Measurements from ENCODE around the gene CTNNA3.

CTNNA3 gene

GRCh38 chr10:66292922-66293321 lies 1403.1 kb downstream of the CTNNA3 start:
- no peak for DNase-seq (ENCODE audit: low spot score)

DNA sequence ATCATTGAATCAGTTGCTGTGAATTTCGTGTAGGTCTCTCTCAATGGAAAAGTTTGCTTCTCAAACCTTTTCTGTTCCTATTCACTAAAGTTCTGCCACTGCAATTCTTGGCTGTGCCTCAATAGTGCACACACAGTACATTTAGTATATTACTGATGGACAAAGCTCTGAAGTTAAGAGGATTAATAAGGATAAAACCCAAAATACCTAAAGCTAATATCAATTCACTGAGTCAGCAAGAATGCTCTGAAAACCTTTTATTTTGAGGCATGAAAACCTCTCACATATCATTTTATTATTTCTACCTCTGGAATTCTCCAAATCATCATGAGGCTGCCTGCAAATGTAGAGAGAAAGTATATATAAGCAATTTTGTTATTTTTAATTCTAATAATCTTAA lies 1403.5 kb downstream of the CTNNA3 start:
- DNase-seq (ENCODE audit: low spot score), result no peak

DNA sequence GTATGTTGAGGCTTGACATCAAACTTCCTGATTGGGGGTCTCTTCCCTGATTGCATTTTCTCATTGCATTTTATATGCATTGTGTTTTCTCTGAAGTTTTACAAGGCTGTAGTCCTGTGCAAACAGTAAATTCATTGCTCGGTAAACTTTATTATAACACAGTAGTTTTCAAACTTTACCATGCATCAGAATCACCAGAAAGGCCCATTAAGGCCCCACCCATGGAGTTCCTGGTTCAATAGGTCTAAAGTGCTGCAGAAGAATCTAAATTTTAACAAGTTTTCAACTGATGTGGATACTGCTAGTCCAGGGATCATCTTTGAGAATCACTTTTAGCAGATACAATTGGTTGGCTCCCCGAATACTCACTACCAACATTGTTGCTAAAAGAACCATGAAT lies 1404.9 kb downstream of the CTNNA3 start:
- no peak for DNase-seq (ENCODE audit: low spot score)

- DNase-seq (ENCODE audit: low spot score), result no peak
Observed at GRCh38 chr10:66284621-66285020, 1411.4 kb downstream of the CTNNA3 start.

GRCh38 chr10:66283874-66284464 lies 1412.0 kb downstream of the CTNNA3 start:
- no peak for DNase-seq (ENCODE audit: low spot score)

GRCh38 chr10:66283064-66283463 lies 1412.9 kb downstream of the CTNNA3 start:
- no peak for DNase-seq (ENCODE audit: low spot score)

GRCh38 chr10:66281327-66281726 lies 1414.7 kb downstream of the CTNNA3 start:
- no peak for DNase-seq (ENCODE audit: low spot score)

DNA sequence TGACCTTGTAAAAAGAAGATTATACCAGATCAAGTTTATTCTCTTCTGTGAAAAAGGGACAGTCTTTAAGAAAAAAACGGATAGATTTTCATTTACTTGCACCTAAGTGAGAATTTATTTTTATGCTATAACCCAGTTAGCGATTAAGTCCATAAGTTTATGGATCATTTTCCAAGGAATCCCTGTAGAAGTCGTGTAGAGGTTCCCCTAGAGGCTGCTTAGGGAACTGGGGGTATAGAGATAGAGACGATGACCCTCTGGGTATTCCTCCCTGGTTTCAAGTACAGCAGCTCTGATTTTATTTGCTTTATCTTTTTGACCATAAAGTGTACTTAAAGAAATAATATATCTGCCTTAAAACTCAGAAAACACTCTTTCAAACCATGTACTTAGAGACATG lies 1418.5 kb downstream of the CTNNA3 start:
- no peak for DNase-seq (ENCODE audit: low spot score)

GRCh38 chr10:66273966-66274519 lies 1422.0 kb downstream of the CTNNA3 start:
- DNase-seq (ENCODE audit: low spot score), result no peak

DNA sequence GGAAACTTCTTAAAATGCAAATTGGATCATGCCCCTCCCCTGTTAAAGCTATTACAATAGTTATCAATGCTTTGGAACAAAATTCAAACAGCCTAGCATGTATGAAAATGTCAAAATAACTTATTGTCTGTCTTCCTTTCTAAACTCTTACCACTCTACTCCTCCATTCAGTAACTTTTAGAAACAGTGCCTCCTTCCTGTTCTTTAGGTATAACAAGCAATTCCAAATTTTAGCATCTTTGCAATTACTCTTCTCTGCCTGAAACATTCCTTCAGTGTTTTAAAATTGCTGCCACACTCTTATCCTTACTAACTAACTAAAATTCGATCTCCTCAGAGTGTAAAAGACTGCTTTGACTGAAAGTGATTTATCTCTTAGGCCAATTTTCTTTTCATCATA lies 1430.6 kb downstream of the CTNNA3 start:
- DNase-seq (ENCODE audit: low spot score), result no peak

- no peak for DNase-seq (ENCODE audit: low spot score)
Observed at GRCh38 chr10:66259836-66260235, 1436.2 kb downstream of the CTNNA3 start.

- DNase-seq (ENCODE audit: low spot score), result no peak
Observed at GRCh38 chr10:66258693-66259092, 1437.3 kb downstream of the CTNNA3 start.

DNA sequence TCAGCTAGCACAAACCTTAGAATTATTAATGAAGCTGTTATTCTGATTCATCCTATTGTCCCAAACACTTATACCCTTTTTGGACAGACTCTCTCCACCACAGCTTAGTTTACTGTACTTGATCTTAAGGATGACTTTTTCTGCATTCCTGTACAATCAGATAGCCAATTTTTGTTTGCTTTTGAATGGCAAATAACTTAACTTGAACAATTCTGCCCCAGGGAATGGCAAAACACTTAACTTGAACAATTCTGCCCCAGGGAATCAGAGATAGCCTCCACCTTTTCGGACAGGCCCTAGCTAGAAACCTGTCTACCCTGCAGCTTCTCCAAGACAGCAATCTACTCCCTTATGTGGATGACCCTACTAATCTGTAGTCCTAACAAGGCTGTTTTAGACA lies 1438.2 kb downstream of the CTNNA3 start:
- no peak for DNase-seq (ENCODE audit: low spot score)

GRCh38 chr10:66252986-66253385 lies 1443.0 kb downstream of the CTNNA3 start:
- no peak for DNase-seq (ENCODE audit: low spot score)

- no peak for DNase-seq (ENCODE audit: low spot score)
Observed at GRCh38 chr10:66246177-66246576, 1449.8 kb downstream of the CTNNA3 start.

- DNase-seq (ENCODE audit: low spot score), result no peak
Observed at GRCh38 chr10:66244953-66245352, 1451.0 kb downstream of the CTNNA3 start.

DNA sequence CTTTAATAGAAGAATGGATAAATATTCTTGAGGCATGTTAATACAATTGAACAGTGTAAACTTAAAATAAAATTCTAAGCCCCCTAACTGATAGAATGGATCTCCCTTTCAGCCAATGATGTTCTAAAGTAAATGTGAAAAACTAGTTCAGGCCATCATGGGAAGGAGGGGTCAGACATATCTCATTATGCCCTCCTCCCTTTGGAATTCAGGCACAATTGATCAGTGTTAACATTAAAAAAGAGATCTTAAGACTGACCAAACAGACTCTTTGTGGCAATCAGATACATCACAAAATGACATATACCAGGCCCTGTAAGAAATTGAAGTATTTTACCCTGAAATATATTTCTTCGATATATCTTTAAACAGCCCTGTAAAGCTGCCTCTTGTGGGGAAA lies 1453.1 kb downstream of the CTNNA3 start:
- DNase-seq (ENCODE audit: low spot score), result no peak

GRCh38 chr10:66239062-66239461 lies 1456.9 kb downstream of the CTNNA3 start:
- DNase-seq (ENCODE audit: low spot score), result no peak

- DNase-seq (ENCODE audit: low spot score), result no peak
Observed at GRCh38 chr10:66238343-66238742, 1457.7 kb downstream of the CTNNA3 start.

DNA sequence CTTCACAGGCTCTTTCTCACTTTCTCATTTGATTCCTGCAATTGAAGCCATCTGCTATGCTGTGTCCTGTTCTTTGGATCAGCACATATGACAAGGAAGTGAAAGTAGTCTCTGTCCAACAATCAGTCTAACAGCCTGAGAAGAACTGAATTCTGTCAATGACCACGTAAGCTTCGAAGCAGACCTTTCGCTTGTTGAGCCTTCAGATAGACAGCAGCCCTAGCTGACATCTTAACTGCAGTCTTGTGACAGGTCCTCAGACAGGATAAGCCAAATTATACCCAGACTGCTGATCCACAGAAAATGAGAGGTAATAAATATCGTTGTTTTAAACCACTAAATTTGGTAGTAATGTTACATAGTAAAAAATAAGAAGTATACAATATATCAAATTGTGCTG lies 1461.1 kb downstream of the CTNNA3 start:
- DNase-seq (ENCODE audit: low spot score), result no peak

- no peak for DNase-seq (ENCODE audit: low spot score)
Observed at GRCh38 chr10:66228887-66229286, 1467.1 kb downstream of the CTNNA3 start.

- no peak for DNase-seq (ENCODE audit: low spot score)
Observed at GRCh38 chr10:66223656-66224055, 1472.3 kb downstream of the CTNNA3 start.

GRCh38 chr10:66222462-66223046 lies 1473.4 kb downstream of the CTNNA3 start:
- DNase-seq (ENCODE audit: low spot score), result no peak

GRCh38 chr10:66218981-66219587 lies 1476.9 kb downstream of the CTNNA3 start:
- DNase-seq (ENCODE audit: low spot score), result no peak

Data from ecto neural progenitor cell (in vitro differentiated cells).